GM21576 (cell line): ENCODE results near the gene ASB9.
A peak's percentile ranks its signal among the peaks of the same experiment; 100 is the strongest.
"Not testable (repeated sequence)": the region's sequence is repeated elsewhere in the genome, so short reads cannot be mapped to it uniquely, and the experiment has no call there.

Source experiments
- ATAC-seq: cut with Tn5 transposase; IDR thresholded peaks from one replicate; pipeline ENCODE4 v1.9.1; 2021; ENCODE audit warnings: mild to moderate bottlenecking, moderate library complexity; ENCODE audit not compliant: unreplicated experiment

Gene ASB9

DNA sequence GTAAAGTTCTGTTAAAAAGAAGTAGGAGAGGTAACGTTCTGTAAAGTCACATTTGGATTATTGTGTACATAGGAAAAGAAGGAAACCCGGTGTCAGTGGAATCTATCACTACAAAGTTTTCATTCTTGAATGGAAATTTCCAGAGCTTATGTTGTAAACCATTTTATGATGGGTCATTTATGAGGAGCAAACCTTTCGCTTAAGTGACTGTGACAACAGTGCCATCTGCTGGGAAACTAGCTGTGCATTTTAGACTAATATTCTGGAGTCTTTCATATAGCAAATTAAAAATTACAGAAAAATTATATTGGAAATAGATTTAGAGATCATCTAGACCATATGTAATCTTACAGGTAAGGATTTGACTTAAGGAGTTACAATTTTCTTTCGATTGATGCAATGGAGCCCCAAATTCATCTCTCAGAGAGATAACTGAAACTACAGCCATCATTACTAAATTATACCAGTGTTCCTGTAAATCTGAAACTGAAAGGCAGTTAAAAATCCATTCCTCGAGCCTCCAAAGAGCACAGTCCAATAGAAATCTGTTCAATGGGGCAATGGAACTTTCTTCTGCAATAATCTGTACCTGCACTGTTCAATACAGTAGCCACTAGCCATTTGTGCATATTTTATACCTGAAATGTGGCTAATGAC is 26.9 kb downstream of the ASB9 start:
- no peak for ATAC-seq

- ATAC-seq: no peak
Observed at GRCh38 chrX:15241301-15241700, 28.6 kb downstream of the ASB9 start.

- no peak for ATAC-seq
Observed at GRCh38 chrX:15240414-15240813, 29.5 kb downstream of the ASB9 start.

- ATAC-seq: no peak
Observed at GRCh38 chrX:15236146-15236545, 33.7 kb downstream of the ASB9 start.

DNA sequence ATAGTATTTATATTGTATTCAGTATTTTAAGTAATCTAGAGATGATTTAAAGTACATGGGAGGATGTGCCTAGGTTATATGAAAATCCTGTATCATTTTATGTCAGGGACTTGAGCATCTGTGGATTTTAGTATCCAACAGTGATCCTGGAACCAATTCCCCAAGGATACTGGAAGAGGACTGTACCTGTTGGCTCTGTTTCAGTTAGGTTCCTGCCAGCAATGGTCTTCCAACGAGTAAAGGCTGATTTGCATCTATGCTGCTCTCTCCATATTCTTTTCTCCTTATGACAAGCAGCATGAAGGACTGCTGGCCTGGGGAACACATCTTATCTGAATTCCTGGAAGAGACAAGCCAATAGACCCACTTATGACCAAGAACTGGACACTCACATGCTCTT is 34.9 kb downstream of the ASB9 start:
- no peak for ATAC-seq

GRCh38 chrX:15233416-15234015 is 36.4 kb downstream of the ASB9 start:
- no peak for ATAC-seq

GRCh38 chrX:15224747-15225146 is 45.1 kb downstream of the ASB9 start:
- no peak for ATAC-seq

- no peak for ATAC-seq
Observed at GRCh38 chrX:15221321-15221720, 48.6 kb downstream of the ASB9 start.

DNA sequence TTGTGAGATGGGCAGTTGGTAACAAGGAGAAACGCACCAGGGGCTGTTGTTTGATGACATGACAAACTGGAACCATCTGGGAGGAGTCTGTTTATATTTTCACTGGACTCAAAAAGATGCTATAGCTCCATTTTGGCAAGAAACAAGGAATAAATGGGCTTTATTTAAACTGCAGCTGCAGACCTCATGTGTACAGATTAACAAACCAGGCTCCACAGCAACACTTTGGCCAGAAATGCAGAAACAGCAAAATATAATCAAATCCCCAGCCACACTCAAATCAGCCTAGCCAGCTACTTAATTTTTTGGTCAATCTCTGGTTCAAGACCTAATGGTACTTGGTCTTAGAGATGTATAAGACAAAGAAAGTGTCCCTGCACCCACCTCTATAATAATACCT is 52.7 kb downstream of the ASB9 start:
- no peak for ATAC-seq

DNA sequence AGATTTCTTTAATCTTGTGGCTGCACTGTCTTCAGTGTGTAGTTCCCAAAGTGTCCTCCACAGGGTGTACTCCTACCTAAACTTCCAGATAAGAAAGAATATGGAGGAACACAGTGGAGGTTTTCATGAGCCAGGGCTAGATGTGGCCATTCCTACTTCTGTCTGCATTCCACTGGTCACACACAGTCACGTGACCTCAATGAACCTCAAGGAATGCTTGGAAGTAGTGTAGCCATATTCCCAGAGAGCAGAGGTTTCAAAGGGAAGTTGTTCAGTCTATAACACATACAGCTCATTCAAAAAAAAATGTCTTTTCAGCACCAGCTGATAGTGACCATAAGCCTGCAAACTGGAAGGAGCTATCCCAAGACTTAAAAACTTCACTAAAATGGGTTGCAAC is 53.6 kb downstream of the ASB9 start:
- no peak for ATAC-seq

DNA sequence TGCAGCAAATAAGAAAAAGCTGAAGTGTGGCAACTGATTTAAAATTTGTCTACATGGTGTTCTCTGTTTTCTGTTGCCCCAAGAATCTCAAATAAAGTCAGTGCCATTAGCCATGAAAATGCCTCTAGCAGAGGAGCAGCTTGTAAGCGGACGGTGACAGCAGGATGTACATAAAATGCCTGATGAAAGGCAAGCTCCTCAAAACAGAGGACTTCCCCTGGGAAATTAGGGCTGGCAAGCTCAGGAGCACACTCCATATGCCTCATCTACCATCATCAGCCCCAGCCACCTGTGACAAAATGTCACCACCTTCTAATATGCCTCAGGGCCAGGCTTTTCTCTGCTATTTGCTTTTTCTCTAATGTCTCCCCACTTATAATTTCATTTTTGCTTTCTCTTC is 54.5 kb downstream of the ASB9 start:
- ATAC-seq: no peak

- no peak for ATAC-seq
Observed at GRCh38 chrX:15214588-15214987, 55.3 kb downstream of the ASB9 start.

DNA sequence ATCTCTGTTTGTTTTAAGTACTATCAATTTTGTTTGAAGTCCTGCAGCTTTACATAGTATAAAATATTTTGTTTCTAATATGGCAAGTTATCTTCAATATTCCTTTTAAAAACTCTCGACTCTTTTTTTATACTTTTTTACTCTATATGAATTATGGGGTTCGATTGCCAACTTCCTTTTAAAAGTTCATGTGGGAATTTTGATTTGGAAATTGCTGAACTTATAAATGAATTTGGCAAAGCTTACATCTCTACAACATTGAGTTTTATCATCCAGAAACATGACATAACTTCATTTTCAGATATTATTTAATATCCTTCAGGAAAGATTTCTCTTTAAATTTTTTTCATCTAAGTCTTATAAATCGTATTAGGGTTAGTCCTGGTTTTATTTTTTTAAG is 60.8 kb downstream of the ASB9 start:
- ATAC-seq: no peak

GRCh38 chrX:15207994-15208393 is 61.9 kb downstream of the ASB9 start:
- ATAC-seq: no peak

DNA sequence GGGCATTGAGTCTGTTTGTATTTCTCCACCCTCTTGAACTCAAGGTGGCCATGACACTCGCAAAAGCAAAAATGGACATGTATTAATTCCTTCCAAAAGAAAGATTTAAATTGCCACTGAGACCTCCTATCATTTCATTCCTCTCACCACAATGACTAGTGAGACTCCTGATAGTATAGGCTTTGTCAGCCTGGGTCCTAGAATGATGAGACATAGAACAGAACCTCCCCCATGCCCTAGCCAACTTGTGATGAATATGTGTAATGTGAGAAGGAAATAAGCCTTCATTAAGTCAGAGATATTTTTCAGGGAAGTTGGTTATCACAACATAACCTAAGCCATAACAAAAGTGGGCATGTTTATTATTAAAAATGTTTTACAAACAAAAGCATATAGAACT is 62.5 kb downstream of the ASB9 start:
- no peak for ATAC-seq

DNA sequence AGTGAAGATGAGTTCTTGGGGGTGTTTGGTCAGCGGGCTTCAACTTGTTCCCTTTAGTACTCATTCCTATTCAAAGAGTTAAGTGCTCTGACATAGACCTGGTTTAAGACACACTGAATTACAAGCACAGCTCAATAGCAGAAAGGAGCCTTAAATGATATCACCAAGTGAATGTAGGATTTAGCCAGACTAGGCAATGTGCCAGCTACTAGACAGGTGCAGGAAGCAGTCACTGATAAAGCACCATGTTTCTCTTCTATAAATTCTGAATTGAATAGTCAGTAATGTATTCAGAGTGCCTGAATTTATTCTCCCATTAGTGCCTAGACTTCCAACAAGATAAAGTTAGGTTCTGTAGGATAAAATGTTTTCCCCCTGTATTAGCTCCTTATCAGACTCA is 63.6 kb downstream of the ASB9 start:
- no peak for ATAC-seq

DNA sequence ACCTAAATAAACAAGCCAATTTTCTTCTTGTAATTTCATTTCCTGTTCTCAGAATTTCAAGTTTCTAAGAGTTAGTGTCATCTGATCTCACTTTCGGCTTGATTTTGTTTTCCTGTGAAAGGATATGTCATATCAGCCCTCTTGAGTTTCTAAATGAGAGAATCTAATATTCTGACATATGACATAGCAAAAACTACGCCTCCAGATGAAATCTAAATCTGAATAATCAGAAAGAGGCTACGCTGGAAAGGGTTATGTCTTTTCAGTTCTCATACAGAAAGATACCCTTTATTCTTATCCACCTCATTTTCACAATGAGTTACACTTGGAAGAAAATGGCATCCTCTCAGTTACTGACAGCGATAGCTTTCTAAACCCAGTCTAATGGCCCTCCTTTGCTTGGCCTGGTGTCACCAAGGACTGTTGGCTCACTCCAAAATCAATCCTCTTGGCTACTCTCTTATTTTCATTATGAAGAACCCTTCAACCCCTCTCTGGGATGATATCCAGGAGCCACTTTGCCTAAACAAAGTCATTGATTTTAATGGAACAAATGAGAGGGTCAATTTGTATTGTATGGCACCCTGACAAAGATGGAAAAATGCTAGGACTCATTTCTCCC is 65.6 kb downstream of the ASB9 start:
- peak; percentile 85 for ATAC-seq

- ATAC-seq: no peak
Observed at GRCh38 chrX:15203694-15204093, 66.2 kb downstream of the ASB9 start.

DNA sequence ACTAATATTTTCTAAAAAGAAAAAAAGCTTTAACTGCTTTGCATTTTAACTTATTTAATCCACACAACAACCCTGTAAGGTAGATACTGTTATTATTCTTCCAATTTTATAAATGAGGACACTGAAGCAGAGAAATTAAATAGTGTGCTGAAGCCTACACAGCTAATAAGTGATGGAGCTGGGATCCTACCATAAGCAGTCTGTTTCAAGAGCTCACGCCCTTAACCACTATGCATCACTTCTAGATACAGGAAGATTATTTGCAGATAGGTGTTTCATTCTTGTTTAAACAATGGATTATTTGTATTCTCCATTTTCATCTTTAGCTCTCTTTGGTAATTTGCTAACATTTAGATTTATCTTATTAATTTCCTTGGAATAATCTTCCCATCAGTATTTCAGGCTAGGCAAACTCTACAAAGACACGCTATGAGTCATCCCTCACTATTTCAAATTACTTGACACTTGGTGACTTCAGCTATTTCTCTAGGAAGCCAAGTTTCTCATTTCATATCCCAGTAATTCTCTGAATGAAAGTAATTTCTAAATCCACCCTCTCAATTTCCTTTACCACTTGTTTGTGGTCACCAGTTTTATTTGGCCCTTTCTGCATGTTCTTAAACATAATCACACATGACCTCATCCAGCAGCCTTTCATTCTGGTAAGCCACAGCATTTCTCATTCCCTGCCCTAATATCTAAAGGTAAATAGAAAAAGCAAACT is 67.3 kb downstream of the ASB9 start:
- ATAC-seq: no peak

DNA sequence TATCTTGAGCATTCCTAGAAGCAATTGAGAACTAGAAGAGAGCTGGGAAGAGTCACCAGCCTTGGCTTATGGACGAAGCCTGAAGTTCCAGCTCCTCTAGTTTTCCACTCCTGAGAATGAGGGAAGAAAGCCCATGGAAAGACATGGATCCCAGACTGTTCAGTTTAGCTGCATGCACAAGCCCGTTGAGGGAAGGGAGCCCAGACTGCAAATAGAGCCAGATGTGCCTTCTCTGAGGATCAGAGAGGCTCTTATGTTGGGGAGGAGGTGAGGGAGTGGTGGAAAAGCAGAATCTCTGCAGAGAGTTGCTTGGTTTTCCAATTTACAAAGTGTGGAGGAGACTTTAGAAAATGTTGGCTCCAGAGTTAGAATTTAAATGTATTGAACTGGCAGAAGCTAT is 69.0 kb downstream of the ASB9 start:
- ATAC-seq: no peak

GRCh38 chrX:15198608-15199202 is 71.2 kb downstream of the ASB9 start:
- ATAC-seq: not testable (repeated sequence)

DNA sequence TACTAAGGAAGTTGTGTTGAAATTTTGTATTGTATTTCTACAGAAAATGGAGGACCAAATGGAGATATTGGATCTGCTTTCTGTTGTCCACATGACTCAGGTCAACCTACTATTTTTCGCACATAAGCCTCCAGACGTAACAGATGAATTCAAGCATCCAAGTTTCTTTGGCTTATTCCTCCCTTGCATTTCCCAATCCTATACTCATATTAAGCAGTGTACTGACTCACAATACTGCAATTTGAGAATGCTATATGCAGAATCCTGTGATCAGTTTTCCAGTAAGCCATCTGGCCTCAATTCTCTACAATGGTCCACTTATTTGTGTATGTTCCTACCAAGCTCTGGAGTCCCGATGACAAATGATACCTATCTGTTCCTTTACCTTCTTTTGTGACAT is 75.7 kb downstream of the ASB9 start:
- ATAC-seq: no peak
